ENCODE results near the gene PCSK2. TPM values are rescaled to one million over a fixed set of nuclear protein-coding genes. Genes with fewer than 3 reads are reported as not detected.

PCSK2 gene
- total and polyA plus RNA-seq, 2 of the 8 experiments (the other 6 are each of a cell fraction or from before 2014, with no cell fraction given): 1.9 to 4.2 TPM

GRCh38 chr20:17229256-17229655 is 2.4 kb downstream of the PCSK2 start (continued):
- no peak for TF ChIP-seq YY1 (IDR thresholded peaks at IDR 0.05; ENCODE audit: low read depth, low read length)

Measured in H1 (cell line).